Gastroesophageal sphincter (tissue), 3 donors: ENCODE data around the gene ZFP14.

ENCODE experiments used
- CTCF ChIP-seq, 4 experiments: fragments of 200-600 bp in 2 of 4; fragments of 450-650 bp in 2 of 4; sonication (generic) in 1 of 4; IDR thresholded peaks; one replicate each; pipeline ENCODE4 v1.5.1; 2017 to 2019; ENCODE audit warnings: antibody characterized with exemption in 4 of 4, mild to moderate bottlenecking in 2 of 4, moderate library complexity in 2 of 4
- EP300 ChIP-seq: sonication (generic); formaldehyde crosslinking; IDR thresholded peaks from one replicate; pipeline ENCODE4 v1.6.1; 2017; ENCODE audit warnings: antibody characterized with exemption, mild to moderate bottlenecking
- POLR2A ChIP-seq, 2 donors: fragments of 450-650 bp; IDR thresholded peaks; one replicate each; pipeline ENCODE4 v1.6.1; 2017; ENCODE audit warnings: antibody characterized with exemption in 2 of 2, mild to moderate bottlenecking in 2 of 2, moderate library complexity in 1 of 2

- no peak for TF ChIP-seq CTCF (IDR thresholded peaks at IDR 0.05)
- TF ChIP-seq POLR2A (IDR thresholded peaks at IDR 0.05), result no peak
- no peak for TF ChIP-seq EP300
These were observed 29.1 kb upstream of the ZFP14 start for GRCh38 chr19:36408101-36408500.
